Left forelimb (tissue), 1 donor: ENCODE results near the gene MYL6.
"Not testable (repeated sequence)": the region's sequence is repeated elsewhere in the genome, so short reads cannot be mapped to it uniquely, and the experiment has no call there.

Experiments used
- DNase-seq: peaks from one replicate; pipeline ENCODE4 v3.0.0-alpha.2; 2018; ENCODE audit warnings: low spot score

MYL6 gene

DNA sequence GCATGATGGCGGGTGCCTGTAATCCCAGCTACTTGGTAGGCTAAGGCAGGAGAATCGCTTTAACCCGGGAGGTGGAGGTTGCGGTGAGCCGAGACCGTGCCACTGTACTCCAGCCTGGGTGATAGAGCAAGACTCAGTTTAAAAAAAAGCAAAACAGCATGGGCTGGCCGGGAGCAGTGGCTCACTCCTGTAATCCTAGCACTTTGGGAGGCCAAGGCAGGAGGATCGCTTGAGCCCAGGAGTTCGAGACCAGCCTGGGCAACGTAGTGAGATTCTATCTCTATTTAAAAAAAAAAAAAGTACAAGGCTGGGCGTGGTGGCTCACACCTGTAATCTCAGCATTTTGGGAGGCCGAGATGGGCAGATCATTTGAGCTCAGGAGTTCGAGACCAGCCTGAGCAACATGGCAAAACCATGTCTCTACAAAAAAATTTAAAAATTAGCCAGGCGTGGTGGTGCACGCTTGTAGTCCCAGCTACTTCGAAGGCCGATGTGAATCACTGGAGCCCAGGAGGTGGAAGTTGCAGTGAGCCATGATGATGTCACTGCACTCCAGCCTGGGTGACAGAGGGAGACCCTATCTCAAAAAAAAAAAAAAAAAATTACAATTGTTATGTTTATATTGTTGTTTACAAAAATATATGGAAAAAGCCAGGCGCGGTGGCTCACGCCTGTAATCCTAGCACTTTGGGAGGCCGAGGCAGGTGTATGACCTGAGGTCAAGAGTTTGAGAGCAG lies 1.5 kb upstream of the MYL6 start:
- not testable (repeated sequence) for DNase-seq

- peak; percentile 89 for DNase-seq
Measured at GRCh38 chr12:56157201-56158028, 744 bp upstream of the MYL6 start.

DNA sequence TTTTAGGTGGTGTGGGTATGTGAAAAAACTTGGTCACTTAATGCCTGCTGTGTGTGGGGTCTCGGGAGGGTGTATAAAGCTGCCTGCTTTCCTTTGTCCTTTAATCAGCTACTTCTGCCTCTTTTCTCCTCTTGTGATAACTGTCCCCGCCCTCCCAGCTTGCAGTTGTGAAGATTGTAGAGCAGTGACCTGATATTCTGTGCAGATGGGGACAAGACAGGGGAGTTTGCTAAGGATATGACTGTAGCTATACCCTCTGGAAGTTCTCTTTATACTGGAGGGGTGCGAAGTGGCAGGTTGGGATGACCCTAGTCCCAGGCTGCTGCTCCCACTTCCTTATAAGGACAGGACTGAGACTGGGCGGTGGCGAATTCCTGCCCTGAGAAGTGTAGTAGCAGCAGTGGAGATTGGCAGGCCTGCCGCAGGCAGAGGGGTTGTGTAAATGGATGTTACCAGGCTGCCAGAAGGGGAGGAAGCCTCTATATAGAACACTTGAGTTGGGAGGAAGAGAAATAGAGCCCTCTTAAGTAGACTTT lies 835 bp downstream of the MYL6 start:
- peak; percentile 75 for DNase-seq

- no peak for DNase-seq
Measured at GRCh38 chr12:56159482-56160192, 1.5 kb downstream of the MYL6 start.

GRCh38 chr12:56160193-56160763 lies 2.1 kb downstream of the MYL6 start:
- DNase-seq, result no peak

- DNase-seq, result no peak
Measured at GRCh38 chr12:56160894-56161689, 2.9 kb downstream of the MYL6 start.

GRCh38 chr12:56161690-56162351 lies 3.7 kb downstream of the MYL6 start:
- no peak for DNase-seq

DNA sequence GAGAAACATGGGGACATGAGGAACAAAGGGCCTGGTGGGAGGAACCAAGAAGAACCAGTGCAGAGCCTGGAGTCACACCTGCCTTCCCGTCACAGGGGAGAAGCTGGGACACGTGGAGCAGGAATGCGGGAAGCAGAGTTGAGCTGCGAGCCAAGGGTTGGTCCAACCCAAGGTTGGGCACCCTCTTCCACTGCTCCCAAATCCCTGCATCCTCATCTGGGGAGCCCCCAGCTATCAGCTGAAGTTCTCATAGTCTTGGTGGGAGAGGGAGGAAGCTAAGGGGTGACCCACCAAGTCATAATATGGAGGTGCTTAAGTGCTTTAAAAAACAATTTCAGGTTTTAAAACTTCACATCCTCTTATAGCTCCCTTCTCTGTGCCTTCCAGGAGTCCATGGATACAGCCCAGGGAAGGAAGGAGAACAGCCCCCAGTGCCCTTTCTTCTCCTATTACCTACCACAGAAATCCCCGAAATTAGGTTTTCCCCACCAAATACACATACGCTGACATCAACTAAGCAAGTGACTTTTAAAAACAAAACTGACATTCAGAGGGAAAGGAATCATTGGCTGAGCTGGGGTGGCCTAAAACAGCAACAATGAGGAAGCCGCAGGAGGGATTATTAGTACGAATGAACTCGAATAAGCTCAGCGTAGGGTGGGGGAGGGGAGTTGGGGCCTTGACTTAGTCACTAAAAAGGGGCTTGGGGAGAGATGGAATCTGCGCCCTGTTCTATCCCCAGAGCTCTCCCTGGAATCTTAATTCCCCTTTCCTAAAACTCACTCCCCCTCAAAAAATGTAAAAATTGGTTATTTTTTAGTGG lies 4.5 kb downstream of the MYL6 start:
- DNase-seq, result no peak

GRCh38 chr12:56163533-56164344 lies 5.6 kb downstream of the MYL6 start:
- no peak for DNase-seq

DNA sequence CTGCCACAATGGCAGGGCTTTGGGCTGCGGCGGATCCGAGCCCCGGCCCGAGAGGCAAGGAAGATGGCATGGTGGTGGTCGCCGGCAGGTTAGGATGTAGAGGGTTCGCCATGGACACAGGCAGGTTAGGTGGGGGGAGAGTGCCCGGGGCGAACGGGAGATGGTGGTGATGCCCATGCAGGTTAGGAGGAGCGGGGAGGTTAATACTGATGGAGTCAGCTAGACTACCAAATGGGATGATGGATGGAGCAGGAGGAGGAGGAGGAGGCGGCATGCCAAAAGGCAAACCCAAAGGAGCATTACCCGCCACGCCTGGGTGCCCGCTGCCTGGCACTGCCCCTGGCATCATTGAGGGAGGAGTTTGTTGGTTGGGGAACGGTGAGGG lies 6.2 kb downstream of the MYL6 start:
- no peak for DNase-seq

- no peak for DNase-seq
Measured at GRCh38 chr12:56165369-56165768, 7.2 kb downstream of the MYL6 start.

DNA sequence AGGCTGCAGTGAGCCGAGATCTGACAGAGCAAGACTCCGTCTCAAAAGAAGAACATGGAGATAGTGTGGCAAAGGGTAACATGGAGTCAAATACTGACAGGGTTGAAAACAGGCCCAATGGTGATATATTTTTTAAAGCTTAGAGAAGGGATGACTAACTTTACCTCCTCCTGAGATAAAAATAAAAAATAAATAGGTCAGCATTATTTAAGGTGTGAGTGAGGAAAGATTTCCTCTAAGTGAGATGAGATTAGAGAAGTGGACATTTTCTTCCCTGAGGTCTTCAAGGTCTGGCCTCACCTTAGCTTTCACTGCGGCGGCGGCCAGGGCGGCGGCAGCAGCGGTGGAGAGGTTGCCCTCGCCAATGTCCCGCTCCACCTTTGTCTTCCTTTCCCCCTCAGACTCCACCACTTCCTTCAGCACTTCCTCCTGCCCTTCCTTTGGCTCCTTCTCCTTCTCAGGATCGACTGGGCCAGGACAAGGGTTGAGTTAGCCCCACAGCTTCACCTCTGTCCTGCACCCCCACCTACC lies 11.1 kb downstream of the MYL6 start:
- DNase-seq, result no peak

DNA sequence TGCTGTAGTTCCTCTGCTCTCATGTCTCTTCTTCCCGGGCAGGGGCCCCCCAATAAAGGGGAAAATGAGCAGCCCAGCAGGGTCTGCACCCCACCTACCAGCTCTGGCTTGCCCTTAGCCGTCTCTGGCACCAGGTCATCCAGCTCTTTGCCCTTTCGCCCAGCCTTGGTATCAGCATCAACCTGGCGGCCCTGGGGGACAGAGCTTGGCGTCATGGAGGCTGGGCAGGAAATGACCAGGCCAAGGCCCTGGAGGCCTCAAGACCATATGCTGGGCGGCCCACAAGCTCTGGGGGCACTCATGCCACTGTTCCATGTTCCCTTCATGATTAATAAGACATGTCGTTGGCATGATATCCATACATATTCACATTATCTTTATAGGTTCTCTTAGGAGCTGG lies 14.7 kb downstream of the MYL6 start:
- DNase-seq, result no peak

- DNase-seq, result no peak
Measured at GRCh38 chr12:56178347-56178746, 20.2 kb downstream of the MYL6 start.

DNA sequence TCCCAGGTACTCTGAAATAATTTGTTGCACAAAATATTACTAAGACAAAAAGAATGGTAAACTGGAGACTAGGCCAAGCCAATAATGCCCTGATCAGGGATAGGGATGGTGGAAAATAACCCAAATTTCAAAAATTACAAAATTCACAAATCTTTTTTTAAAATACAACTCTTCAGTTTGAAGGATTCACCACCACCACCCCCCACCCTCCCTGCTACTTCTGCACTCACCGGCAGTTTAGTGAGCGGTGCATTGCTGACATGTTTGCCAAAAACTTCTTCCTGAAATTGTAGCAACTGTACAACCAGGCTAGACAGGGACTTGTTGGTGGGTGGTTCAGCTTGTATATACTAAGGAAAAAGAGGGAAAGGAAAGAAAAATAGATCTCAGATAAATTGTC lies 28.8 kb downstream of the MYL6 start:
- no peak for DNase-seq

- DNase-seq, result no peak
Measured at GRCh38 chr12:56188131-56188777, 30.1 kb downstream of the MYL6 start.

DNA sequence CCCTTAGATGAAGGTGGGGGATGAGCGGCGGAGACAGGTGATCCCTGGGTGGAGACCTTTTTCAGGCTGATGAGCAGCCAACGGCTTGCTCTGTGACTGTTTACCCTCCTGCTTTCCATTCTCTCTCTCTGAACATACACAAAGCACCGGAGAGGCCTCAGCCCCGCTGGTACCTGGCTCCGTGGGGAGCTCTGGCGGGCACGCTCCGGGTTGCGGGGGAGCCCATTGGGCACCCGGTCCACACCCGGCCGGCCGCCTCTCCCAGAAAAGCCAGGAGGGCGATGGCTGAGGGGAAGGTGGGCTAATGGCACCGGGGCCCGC lies 30.6 kb downstream of the MYL6 start:
- no peak for DNase-seq
